Neural progenitor cell (in vitro differentiated cells): ENCODE measurements around the gene MED13L. TPM values are rescaled to one million over a fixed set of nuclear protein-coding genes. Genes with fewer than 3 reads are reported as not detected.
A peak's percentile ranks its signal among the peaks of the same experiment; 100 is the strongest.

ENCODE experiments used
- DNase-seq: peaks from one replicate; pipeline ENCODE4 v3.0.0-alpha.2; 2016; ENCODE audit warnings: low spot score
- H2AFZ ChIP-seq: fragments of 200-600 bp; sonication (generic); replicated peaks from 2 replicates; pipeline ENCODE4 v1.6.1; 2016; ENCODE audit warnings: antibody characterized with exemption
- H3F3A ChIP-seq: fragments of 200-600 bp; sonication (generic); 2 replicates; pipeline ENCODE4 v1.6.1; 2016; ENCODE audit warnings: antibody characterized with exemption, low read depth
- H3K27ac ChIP-seq: fragments of 200-600 bp; sonication (generic); 2 replicates; pipeline ENCODE4 v1.5.1; 2016; ENCODE audit warnings: mild to moderate bottlenecking
- H3K27me3 ChIP-seq: fragments of 200-600 bp; sonication (generic); 2 replicates; pipeline ENCODE4 v1.6.1; 2016; ENCODE audit warnings: mild to moderate bottlenecking, moderate library complexity
- H3K36me3 ChIP-seq: fragments of 200-600 bp; sonication (generic); 2 replicates; pipeline ENCODE4 v1.5.1; 2016
- H3K4me1 ChIP-seq: fragments of 200-600 bp; sonication (generic); 2 replicates; pipeline ENCODE4 v1.6.1; 2016; ENCODE audit warnings: mixed run types
- H3K4me2 ChIP-seq: fragments of 200-600 bp; sonication (generic); 2 replicates; pipeline ENCODE4 v1.6.1; 2016
- H3K4me3 ChIP-seq: fragments of 200-600 bp; sonication (generic); 2 replicates; pipeline ENCODE4 v1.5.1; 2016
- H3K79me2 ChIP-seq: fragments of 200-600 bp; sonication (generic); 2 replicates; pipeline ENCODE4 v1.6.1; 2016; ENCODE audit warnings: low read depth
- H3K9ac ChIP-seq: fragments of 200-600 bp; sonication (generic); 2 replicates; pipeline ENCODE4 v1.6.1; 2016
- H3K9me3 ChIP-seq: fragments of 200-600 bp; sonication (generic); 2 replicates; pipeline ENCODE4 v1.5.1; 2016; ENCODE audit warnings: low read depth
- H4K20me1 ChIP-seq: fragments of 200-600 bp; sonication (generic); 2 replicates; pipeline ENCODE4 v1.6.1; 2016; ENCODE audit warnings: low read depth
- H3K27ac Mint-ChIP-seq: 3 replicates; pipeline ENCODE4 v1.8.0; 2021; ENCODE audit warnings: mixed read lengths
- H3K27me3 Mint-ChIP-seq: 2 replicates; pipeline ENCODE4 v1.8.0; 2022; ENCODE audit warnings: low read depth, mild to moderate bottlenecking, inconsistent platforms, moderate library complexity, mixed read lengths; ENCODE audit not compliant: insufficient read depth
- H3K36me3 Mint-ChIP-seq: 3 replicates; pipeline ENCODE4 v1.8.0; 2021; ENCODE audit warnings: mixed read lengths
- H3K4me1 Mint-ChIP-seq: 3 replicates; pipeline ENCODE4 v1.8.0; 2021; ENCODE audit warnings: mixed read lengths
- H3K4me3 Mint-ChIP-seq: 3 replicates; pipeline ENCODE4 v1.8.0; 2021; ENCODE audit warnings: mild to moderate bottlenecking, moderate library complexity, mixed read lengths
- H3K9me3 Mint-ChIP-seq: 3 replicates; pipeline ENCODE4 v1.8.0; 2020; ENCODE audit warnings: mixed read lengths
- CTCF ChIP-seq: fragments of 200-600 bp; sonication (generic); IDR thresholded peaks from 2 replicates; pipeline ENCODE4 v1.5.1; 2017; ENCODE audit warnings: antibody characterized with exemption, mild to moderate bottlenecking
- EZH2 ChIP-seq: fragments of 200-600 bp; sonication (generic); IDR thresholded peaks from 2 replicates; pipeline ENCODE4 v1.6.1; 2017; ENCODE audit warnings: antibody characterized with exemption, mild to moderate bottlenecking, moderate library complexity
- EZH2phosphoT487 ChIP-seq: fragments of 200-600 bp; sonication (generic); IDR thresholded peaks from 2 replicates; pipeline ENCODE4 v1.6.1; 2017; ENCODE audit warnings: antibody characterized with exemption
- total RNA-seq: library from RNA; depleted of rRNA; stranded (reverse); fragments of >200 nt; gene quantifications from 2 replicates; pipeline ENCODE4 v1.2.3, GENCODE V29; 2015; ENCODE audit warnings: low replicate concordance

Gene MED13L
- total RNA-seq, 1 donor from 2014 or later = 149 TPM

GRCh38 chr12:116106870-116107269, 170.6 kb downstream of the MED13L start:
- H3K4me1 Mint-ChIP-seq = peaks cover 3% of the 10 kb centered on the region
- peaks cover 2% of the 10 kb centered on the region for H3K36me3 Mint-ChIP-seq
- no peak for TF ChIP-seq CTCF
- TF ChIP-seq EZH2 = no peak
- TF ChIP-seq EZH2phosphoT487 = no peak

GRCh38 chr12:116104167-116104767, 173.2 kb downstream of the MED13L start:
- H3K79me2 ChIP-seq = peaks cover 83% of the 10 kb centered on the region

More at GRCh38 chr12:116106870-116107269, 170.6 kb downstream of the MED13L start:
- Histone ChIP-seq H3K9me3 (no peaks in the 10 kb centered on the region), H3K79me2 (peaks cover 85% of the 10 kb centered on the region), H3K4me2 (no peak overlapping the region), H3K36me3 (no peaks in the 10 kb centered on the region), H4K20me1 (peaks cover 7% of the 10 kb centered on the region), H3K9ac (no peak overlapping the region), H3K4me3 (no peak overlapping the region), H2AFZ (no peak overlapping the region), H3K27me3 (no peaks in the 10 kb centered on the region), H3F3A (peaks cover 4% of the 10 kb centered on the region), H3K4me1 (peaks cover 7% of the 10 kb centered on the region), H3K27ac (no peak overlapping the region)
- Mint-ChIP-seq H3K27me3 (peaks cover 5% of the 10 kb centered on the region), H3K4me3 (no peak overlapping the region), H3K27ac (no peak overlapping the region), H3K9me3 (no peaks in the 10 kb centered on the region)
- DNase-seq = no peak

GRCh38 chr12:116101991-116102390, 175.5 kb downstream of the MED13L start:
- peaks cover 15% of the 10 kb centered on the region for H4K20me1 ChIP-seq
- H3K9me3 ChIP-seq = no peaks in the 10 kb centered on the region
- H2AFZ ChIP-seq = no peak overlapping the region
- no peaks in the 10 kb centered on the region for H3K36me3 ChIP-seq
- H3F3A ChIP-seq = peaks cover 3% of the 10 kb centered on the region
- no peak overlapping the region for H3K4me3 ChIP-seq
- no peaks in the 10 kb centered on the region for H3K9me3 Mint-ChIP-seq
- H3K27me3 Mint-ChIP-seq = peaks cover 5% of the 10 kb centered on the region
- no peak overlapping the region for H3K9ac ChIP-seq
- no peaks in the 10 kb centered on the region for H3K4me1 ChIP-seq
- no peak for TF ChIP-seq EZH2
- no peak for TF ChIP-seq CTCF
- TF ChIP-seq EZH2phosphoT487 = no peak
- no peak for DNase-seq
- no peak overlapping the region for H3K27ac ChIP-seq
- H3K27me3 ChIP-seq = no peaks in the 10 kb centered on the region
- H3K36me3 Mint-ChIP-seq = peaks cover 6% of the 10 kb centered on the region
- peaks cover 88% of the 10 kb centered on the region for H3K79me2 ChIP-seq
- no peak overlapping the region for H3K4me3 Mint-ChIP-seq
- H3K27ac Mint-ChIP-seq = no peak overlapping the region
- H3K4me1 Mint-ChIP-seq = peaks cover 7% of the 10 kb centered on the region
- no peak overlapping the region for H3K4me2 ChIP-seq

More at GRCh38 chr12:116104167-116104767, 173.2 kb downstream of the MED13L start:
- H3K36me3 ChIP-seq = no peaks in the 10 kb centered on the region
- no peaks in the 10 kb centered on the region for H3K4me1 ChIP-seq
- Mint-ChIP-seq H3K4me1 (peaks cover 7% of the 10 kb centered on the region), H3K27ac (no peak overlapping the region), H3K36me3 (peaks cover 6% of the 10 kb centered on the region), H3K4me3 (no peak overlapping the region), H3K9me3 (no peaks in the 10 kb centered on the region), H3K27me3 (peaks cover 5% of the 10 kb centered on the region)
- H3K27me3 ChIP-seq = no peaks in the 10 kb centered on the region
- DNase-seq = no peak
- H3K9ac ChIP-seq = no peak overlapping the region
- H3K9me3 ChIP-seq = no peaks in the 10 kb centered on the region
- no peak overlapping the region for H3K4me3 ChIP-seq
- H2AFZ ChIP-seq = no peak overlapping the region
- peaks cover 11% of the 10 kb centered on the region for H4K20me1 ChIP-seq
- TF ChIP-seq EZH2 (no peak), CTCF (no peak), EZH2phosphoT487 (no peak)
- H3K4me2 ChIP-seq = no peak overlapping the region
- peak overlapping the region; percentile 0 for H3K27ac ChIP-seq
- H3F3A ChIP-seq = peaks cover 3% of the 10 kb centered on the region
